ENCODE data around the gene PHF1.

Gene PHF1

DNA sequence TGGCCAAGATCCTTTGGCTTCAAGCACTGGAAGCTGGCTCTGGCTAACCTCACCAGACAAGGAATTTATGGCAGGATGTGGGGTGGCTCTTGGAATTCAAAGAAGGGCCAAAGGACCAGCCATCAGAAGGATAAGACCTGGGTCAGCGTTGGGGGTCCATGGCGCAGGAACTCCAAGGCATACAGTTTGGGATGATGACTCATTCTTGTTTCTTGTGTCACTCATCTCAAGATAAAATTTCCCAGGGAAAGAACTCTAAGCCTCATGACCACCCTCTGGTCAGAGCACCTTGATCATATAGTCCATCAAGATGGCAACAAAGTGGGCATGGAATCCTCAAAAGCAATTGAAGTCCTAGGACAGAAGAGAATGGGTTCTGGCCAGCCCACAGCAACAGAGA is 48.4 kb downstream of the PHF1 start:
- DNase-seq: no peak

All from CD4-positive, alpha-beta T cell treated with Interleukin-1 beta for 1 hour (primary cell).